ENCODE measurements around the gene ZCCHC14. TPM values are rescaled to one million over a fixed set of nuclear protein-coding genes. Genes with fewer than 3 reads are reported as not detected.
A peak's percentile ranks its signal among the peaks of the same experiment; 100 is the strongest.

Gene ZCCHC14
- total RNA-seq, 1 experiment from 2014 or later: 45.4 TPM

DNA sequence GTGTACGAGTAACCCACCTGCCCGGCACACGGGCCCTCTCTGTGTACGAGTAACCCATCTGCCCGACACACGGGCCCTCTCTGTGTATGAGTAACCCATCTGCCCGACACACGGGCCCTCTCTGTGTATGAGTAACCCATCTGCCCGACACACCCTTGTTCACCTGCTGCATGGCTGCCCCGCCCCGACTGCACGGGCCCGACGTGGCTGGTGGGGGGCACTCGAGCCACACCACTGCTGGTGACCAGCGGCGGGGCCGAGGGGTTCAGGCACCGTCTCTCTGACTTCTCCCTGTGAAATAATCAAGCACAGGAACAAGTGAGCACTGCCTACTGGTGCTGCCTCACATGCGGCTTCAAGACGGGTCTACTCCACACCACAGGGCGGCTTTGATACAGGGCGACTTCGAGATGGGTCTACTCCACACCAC is 78.6 kb downstream of the ZCCHC14 start:
- TF ChIP-seq, protein P1, sequence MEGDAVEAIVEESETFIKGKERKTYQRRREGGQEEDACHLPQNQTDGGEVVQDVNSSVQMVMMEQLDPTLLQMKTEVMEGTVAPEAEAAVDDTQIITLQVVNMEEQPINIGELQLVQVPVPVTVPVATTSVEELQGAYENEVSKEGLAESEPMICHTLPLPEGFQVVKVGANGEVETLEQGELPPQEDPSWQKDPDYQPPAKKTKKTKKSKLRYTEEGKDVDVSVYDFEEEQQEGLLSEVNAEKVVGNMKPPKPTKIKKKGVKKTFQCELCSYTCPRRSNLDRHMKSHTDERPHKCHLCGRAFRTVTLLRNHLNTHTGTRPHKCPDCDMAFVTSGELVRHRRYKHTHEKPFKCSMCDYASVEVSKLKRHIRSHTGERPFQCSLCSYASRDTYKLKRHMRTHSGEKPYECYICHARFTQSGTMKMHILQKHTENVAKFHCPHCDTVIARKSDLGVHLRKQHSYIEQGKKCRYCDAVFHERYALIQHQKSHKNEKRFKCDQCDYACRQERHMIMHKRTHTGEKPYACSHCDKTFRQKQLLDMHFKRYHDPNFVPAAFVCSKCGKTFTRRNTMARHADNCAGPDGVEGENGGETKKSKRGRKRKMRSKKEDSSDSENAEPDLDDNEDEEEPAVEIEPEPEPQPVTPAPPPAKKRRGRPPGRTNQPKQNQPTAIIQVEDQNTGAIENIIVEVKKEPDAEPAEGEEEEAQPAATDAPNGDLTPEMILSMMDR (IDR thresholded peaks at IDR 0.05; ENCODE audit: unreplicated experiment): no peak
- H3K4me3 Mint-ChIP-seq (ENCODE audit: low read depth, unreplicated experiment): no peak overlapping the region
- no peak overlapping the region for H3K27ac Mint-ChIP-seq (ENCODE audit: unreplicated experiment)
- H3K27me3 Mint-ChIP-seq (ENCODE audit: unreplicated experiment): no peaks in the 10 kb centered on the region
- intact Hi-C loops (cut with micrococcal nuclease; ENCODE audit: unreplicated experiment): loop anchor here (10.0 kb wide), 1 partner anchor 161 kb away; no protein-coding TSS in a partner anchor
- no peak for DNase-seq
- BruUV-seq (replicated peaks): no TSS peak
- peaks cover 70% of the 10 kb centered on the region for H3K36me3 Mint-ChIP-seq (ENCODE audit: insufficient read depth, unreplicated experiment)
- H3K4me1 Mint-ChIP-seq (ENCODE audit: low read depth, unreplicated experiment): no peaks in the 10 kb centered on the region
- CTCF ChIA-PET: no interaction called here
- H3K9me3 Mint-ChIP-seq (ENCODE audit: low read depth, unreplicated experiment): no peaks in the 10 kb centered on the region

GRCh38 chr16:87412996-87413421 is 79.8 kb downstream of the ZCCHC14 start:
- DNase-seq: no peak
- peaks cover 75% of the 10 kb centered on the region for H3K36me3 Mint-ChIP-seq (ENCODE audit: insufficient read depth, unreplicated experiment)
- BruUV-seq (replicated peaks): no TSS peak
- no peak overlapping the region for H3K4me3 Mint-ChIP-seq (ENCODE audit: low read depth, unreplicated experiment)
- no peaks in the 10 kb centered on the region for H3K27me3 Mint-ChIP-seq (ENCODE audit: unreplicated experiment)
- no peaks in the 10 kb centered on the region for H3K9me3 Mint-ChIP-seq (ENCODE audit: low read depth, unreplicated experiment)
- H3K4me1 Mint-ChIP-seq (ENCODE audit: low read depth, unreplicated experiment): peaks cover 7% of the 10 kb centered on the region
- no peak overlapping the region for H3K27ac Mint-ChIP-seq (ENCODE audit: unreplicated experiment)
- intact Hi-C loops (cut with micrococcal nuclease; ENCODE audit: unreplicated experiment): loop anchor here (10.0 kb wide), 1 partner anchor 162 kb away; no protein-coding TSS in a partner anchor
- CTCF ChIA-PET: interaction anchor here (0.9 kb wide), 1 partner anchor 8 kb away, joined by 3 read pairs; no protein-coding TSS in a partner anchor
- TF ChIP-seq, protein P1 (IDR thresholded peaks at IDR 0.05; ENCODE audit: unreplicated experiment): no peak

DNA sequence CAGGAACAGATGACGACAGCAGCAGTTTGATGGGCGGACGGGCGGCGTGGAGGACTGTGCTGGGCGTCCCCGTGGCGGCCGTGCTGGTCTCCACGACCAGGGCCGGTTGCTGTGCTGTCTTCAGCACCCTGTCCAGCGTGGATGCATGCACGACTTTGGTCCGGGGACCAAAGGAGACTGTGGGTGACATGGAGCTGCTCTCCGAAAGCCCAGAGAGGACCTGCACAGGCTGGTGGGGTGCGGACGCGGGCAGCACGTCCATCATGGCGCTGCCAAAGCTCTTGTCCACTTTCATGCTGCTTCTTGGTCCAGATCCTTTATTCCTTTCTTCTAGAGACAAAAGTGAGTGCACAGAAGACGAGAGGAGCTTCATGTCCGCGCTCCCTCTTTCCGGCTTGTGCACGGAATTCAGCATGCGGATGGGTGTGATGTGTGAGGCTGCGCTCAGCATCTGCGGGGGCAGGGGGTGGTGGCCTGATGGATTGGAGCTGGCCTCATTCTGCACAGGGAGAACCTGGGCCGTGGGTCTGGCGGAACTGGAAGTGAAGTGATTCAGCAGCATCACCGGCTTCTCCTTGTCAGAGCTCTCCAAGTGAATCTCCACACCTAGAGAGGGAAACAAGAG is 80.3 kb downstream of the ZCCHC14 start:
- intact Hi-C loops (cut with micrococcal nuclease; ENCODE audit: unreplicated experiment): loop anchor here (10.0 kb wide), 1 partner anchor 162 kb away; no protein-coding TSS in a partner anchor
- BruUV-seq (replicated peaks): TSS peak; percentile 17
- Mint-ChIP-seq H3K36me3 (ENCODE audit: insufficient read depth, unreplicated experiment) (peaks cover 80% of the 10 kb centered on the region), H3K9me3 (ENCODE audit: low read depth, unreplicated experiment) (no peaks in the 10 kb centered on the region), H3K27me3 (ENCODE audit: unreplicated experiment) (no peaks in the 10 kb centered on the region), H3K4me1 (ENCODE audit: low read depth, unreplicated experiment) (peaks cover 12% of the 10 kb centered on the region), H3K27ac (ENCODE audit: unreplicated experiment) (no peak overlapping the region), H3K4me3 (ENCODE audit: low read depth, unreplicated experiment) (no peak overlapping the region)
- CTCF ChIA-PET: interaction anchor here (0.9 to 1.1 kb wide), 2 partner anchors 8 to 31 kb away, joined by 3 to 4 read pairs; no protein-coding TSS in a partner anchor
- TF ChIP-seq, protein P1 (IDR thresholded peaks at IDR 0.05; ENCODE audit: unreplicated experiment): no peak
- DNase-seq: no peak

DNA sequence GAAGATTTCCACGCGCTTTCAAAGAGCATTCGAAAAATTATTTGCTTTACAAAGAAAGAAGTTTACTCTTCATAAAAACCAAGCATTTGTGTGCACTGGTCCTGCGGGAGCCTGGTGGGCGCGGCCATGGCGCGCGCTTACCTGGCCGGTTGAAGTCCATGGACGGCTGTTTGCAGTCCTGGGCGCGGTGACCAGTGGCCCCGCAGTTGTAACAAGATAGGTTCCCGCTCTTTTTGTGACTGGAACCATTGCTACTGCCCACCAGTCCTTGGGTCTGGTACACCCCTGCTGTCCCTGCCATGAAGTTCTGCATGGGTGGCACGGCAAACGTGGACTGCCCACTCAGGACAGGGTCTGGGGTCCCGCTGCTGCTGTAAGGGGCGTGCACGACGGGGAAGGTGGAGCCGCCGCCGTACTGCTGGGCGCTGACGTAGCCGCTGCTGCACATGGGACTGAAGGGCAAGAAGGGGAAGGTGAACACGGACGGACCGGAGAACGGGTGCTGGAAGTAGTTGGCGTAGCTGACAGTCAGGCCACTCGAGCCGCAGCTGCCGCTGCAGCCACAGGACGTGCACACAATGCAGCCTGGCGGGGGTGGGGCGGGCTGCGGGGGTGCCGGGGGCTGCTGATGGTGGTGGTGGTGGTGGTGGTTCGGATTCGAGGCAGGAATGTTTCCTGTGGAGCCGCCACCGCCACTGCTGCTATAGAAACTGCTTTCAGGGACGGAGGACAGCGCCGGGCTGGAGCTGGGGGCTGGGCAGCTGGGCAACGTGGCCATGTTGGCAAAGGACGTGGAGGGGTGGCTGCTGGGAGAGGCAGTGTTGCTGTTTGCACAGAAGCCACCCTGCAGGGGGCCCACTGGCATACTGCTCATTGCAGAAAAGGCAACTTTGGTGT is 81.2 kb downstream of the ZCCHC14 start:
- Mint-ChIP-seq H3K4me3 (ENCODE audit: low read depth, unreplicated experiment) (no peak overlapping the region), H3K27ac (ENCODE audit: unreplicated experiment) (no peak overlapping the region), H3K36me3 (ENCODE audit: insufficient read depth, unreplicated experiment) (peaks cover 84% of the 10 kb centered on the region), H3K9me3 (ENCODE audit: low read depth, unreplicated experiment) (no peaks in the 10 kb centered on the region), H3K4me1 (ENCODE audit: low read depth, unreplicated experiment) (peaks cover 18% of the 10 kb centered on the region), H3K27me3 (ENCODE audit: unreplicated experiment) (no peaks in the 10 kb centered on the region)
- DNase-seq: no peak
- TF ChIP-seq, protein P1 (IDR thresholded peaks at IDR 0.05; ENCODE audit: unreplicated experiment): no peak
- BruUV-seq (replicated peaks): no TSS peak
- CTCF ChIA-PET: interaction anchor here (1.1 kb wide), 1 partner anchor 30 kb away, joined by 4 read pairs; no protein-coding TSS in a partner anchor
- intact Hi-C loops (cut with micrococcal nuclease; ENCODE audit: unreplicated experiment): loop anchor here (10.0 kb wide), 1 partner anchor 163 kb away; no protein-coding TSS in a partner anchor

All from Calu3 (cell line).